Uterus (tissue), 4 donors: ENCODE measurements around the gene CTDP1. TPM values are rescaled to one million over a fixed set of nuclear protein-coding genes. Genes with fewer than 3 reads are reported as not detected.

Experiments used
- DNase-seq, 2 donors: peaks; one replicate each; pipeline ENCODE4 v3.0.0-alpha.2; 2019 to 2020
- H3K27ac ChIP-seq, 2 donors: fragments of 200-600 bp; sonication (generic); 1 replicate in 1 of 2; 2 replicates in 1 of 2; pipeline ENCODE4 v1.5.1; 2016 to 2018
- H3K27me3 ChIP-seq, 2 donors: fragments of 200-600 bp; sonication (generic); one replicate each; pipeline ENCODE4 v1.5.1; 2018 to 2019; ENCODE audit warnings: control low read depth in 1 of 2
- H3K36me3 ChIP-seq, 2 donors: fragments of 200-600 bp; sonication (generic); one replicate each; pipeline ENCODE4 v1.5.1; 2019; ENCODE audit warnings: control low read depth in 1 of 2
- H3K4me1 ChIP-seq, 2 donors: fragments of 200-600 bp; sonication (generic); one replicate each; pipeline ENCODE4 v1.5.1; 2018 to 2019; ENCODE audit warnings: control low read depth in 1 of 2
- H3K4me3 ChIP-seq, 2 donors: fragments of 200-600 bp; sonication (generic); 1 replicate in 1 of 2; 2 replicates in 1 of 2; pipeline ENCODE4 v1.5.1; 2018 to 2019; ENCODE audit warnings: mild to moderate bottlenecking in 1 of 2
- H3K9me3 ChIP-seq, 2 donors: fragments of 200-600 bp; sonication (generic); one replicate each; pipeline ENCODE4 v1.5.1; 2019; ENCODE audit warnings: control low read depth in 1 of 2
- POLR2A ChIP-seq, 2 donors: fragments of 450-650 bp; IDR thresholded peaks; one replicate each; pipeline ENCODE4 v1.6.1; 2016; ENCODE audit warnings: antibody characterized with exemption in 2 of 2, mild to moderate bottlenecking in 1 of 2, moderate library complexity in 1 of 2
- intact Hi-C: fragments of 100-400 bp; cut with DNase I; formaldehyde crosslinking; loops from one replicate; pipeline ENCODE4 v1.15.1; 2023; ENCODE audit warnings: low total_unique reads
- total RNA-seq, 4 donors: library from RNA; depleted of rRNA in 3 of 4; stranded (reverse); fragments of >200 nt in 3 of 4; gene quantifications; one replicate each; pipeline versions ENCODE4 v1.1.0 to v1.2.4, GENCODE V29; 2014 to 2023
- TF ChIP-seq, protein P1 (sequence below), 4 experiments: fragments of 200-600 bp in 2 of 4; fragments of 450-650 bp in 2 of 4; sonication (generic) in 2 of 4; IDR thresholded peaks; one replicate each; pipeline ENCODE4 v1.5.1; 2016 to 2019; ENCODE audit warnings: antibody characterized with exemption in 4 of 4, mild to moderate bottlenecking in 2 of 4, moderate library complexity in 1 of 4
- donor health status: DM: yes; HTN: yes; CAD: no.

CTDP1 gene
- total RNA-seq, 4 donors from 2014 or later = 6.2 to 22.5 (median 20.4) TPM

DNA sequence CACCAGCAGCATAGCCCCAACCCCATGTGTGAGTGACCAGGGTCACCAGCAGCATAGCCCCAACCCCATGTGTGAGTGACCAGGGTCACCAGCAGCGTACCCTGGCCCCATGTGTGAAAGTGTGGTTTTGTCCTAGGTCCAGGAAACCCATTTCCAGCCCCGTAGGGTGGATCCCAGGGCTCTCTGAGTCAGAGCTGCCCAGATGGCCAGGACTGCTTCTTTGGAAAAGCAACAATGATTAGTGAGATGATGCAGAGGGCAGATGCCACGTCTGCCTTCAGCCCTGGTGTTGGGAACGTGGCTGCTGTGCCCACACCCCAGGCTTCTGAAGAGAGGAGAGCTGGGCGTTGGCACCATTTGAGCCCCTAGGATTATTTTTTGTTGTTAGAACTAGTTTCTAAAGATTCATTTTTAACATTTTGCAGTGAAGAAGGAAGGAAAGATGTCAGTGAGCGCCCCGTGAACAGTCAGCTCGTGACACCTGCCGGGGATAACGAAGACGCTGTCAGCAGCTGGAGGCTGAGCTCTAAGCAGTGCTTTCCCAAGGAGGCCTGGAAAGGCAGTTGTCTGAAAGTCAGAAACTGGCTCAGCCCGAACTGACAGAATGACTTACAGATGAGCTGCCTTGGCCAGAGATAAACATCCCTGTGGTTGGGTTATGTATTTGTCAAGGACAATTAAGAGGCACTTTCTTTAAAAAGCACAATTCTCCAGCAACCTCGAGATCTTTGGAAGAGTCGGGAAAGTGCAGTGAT lies 86.1 kb downstream of the CTDP1 start:
- Histone ChIP-seq H3K27ac (no peak overlapping the region), H3K9me3 (peaks cover 0 to 8% of the 10 kb centered on the region in 2 donors), H3K36me3 (no peaks in the 10 kb centered on the region), H3K27me3 (no peaks in the 10 kb centered on the region), H3K4me1 (no peaks in the 10 kb centered on the region), H3K4me3 (no peak overlapping the region)
- no peak for TF ChIP-seq POLR2A (IDR thresholded peaks at IDR 0.05)
- TF ChIP-seq, protein P1, sequence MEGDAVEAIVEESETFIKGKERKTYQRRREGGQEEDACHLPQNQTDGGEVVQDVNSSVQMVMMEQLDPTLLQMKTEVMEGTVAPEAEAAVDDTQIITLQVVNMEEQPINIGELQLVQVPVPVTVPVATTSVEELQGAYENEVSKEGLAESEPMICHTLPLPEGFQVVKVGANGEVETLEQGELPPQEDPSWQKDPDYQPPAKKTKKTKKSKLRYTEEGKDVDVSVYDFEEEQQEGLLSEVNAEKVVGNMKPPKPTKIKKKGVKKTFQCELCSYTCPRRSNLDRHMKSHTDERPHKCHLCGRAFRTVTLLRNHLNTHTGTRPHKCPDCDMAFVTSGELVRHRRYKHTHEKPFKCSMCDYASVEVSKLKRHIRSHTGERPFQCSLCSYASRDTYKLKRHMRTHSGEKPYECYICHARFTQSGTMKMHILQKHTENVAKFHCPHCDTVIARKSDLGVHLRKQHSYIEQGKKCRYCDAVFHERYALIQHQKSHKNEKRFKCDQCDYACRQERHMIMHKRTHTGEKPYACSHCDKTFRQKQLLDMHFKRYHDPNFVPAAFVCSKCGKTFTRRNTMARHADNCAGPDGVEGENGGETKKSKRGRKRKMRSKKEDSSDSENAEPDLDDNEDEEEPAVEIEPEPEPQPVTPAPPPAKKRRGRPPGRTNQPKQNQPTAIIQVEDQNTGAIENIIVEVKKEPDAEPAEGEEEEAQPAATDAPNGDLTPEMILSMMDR (IDR thresholded peaks at IDR 0.05) = no peak
- no peak for DNase-seq
- intact Hi-C loops = no loop called here

DNA sequence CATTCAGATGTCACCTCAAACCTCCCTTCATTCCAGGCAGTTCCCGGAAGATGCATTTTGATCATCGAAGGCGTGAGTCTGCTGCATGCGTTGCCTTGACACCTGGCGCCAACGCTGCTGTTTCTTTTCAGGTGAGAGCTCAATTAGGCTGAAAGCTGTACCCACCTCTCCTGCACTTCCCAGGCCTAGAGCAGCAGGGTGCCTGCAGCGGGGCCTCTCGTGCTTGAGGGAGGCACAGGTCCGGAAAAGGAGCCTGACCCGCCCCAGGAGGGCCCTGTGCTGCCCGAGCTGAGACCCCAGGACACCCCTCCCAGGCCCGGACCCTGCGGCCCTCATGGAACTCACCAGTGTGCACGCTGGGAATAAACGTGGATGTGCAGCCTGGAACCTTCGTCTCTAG lies 86.7 kb downstream of the CTDP1 start:
- H3K9me3 ChIP-seq = peaks cover 0 to 8% of the 10 kb centered on the region in 2 donors

DNA sequence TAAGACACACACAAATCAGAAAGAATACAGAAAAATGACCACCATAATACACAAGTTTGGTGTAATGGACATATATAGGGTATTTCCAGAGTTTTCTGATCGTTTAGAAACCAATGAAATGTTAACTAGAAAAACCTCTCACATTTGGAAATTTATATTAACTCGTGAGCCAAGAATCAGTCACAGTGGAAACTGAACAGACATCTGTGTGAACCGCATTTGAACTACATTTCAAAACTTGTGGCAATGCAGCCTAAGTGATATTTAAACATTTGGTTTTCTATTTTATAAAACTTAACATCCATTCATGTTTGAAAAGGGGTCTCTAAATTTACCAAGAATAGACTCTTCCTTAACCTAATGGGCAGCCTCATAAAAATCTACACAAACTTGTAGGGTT lies 89.1 kb downstream of the CTDP1 start:
- Histone ChIP-seq H3K4me3 (no peak overlapping the region), H3K4me1 (no peaks in the 10 kb centered on the region), H3K36me3 (no peaks in the 10 kb centered on the region), H3K27ac (no peak overlapping the region), H3K27me3 (peaks cover 0 to 4% of the 10 kb centered on the region in 2 donors), H3K9me3 (peaks cover 0 to 8% of the 10 kb centered on the region in 2 donors)
- no peak for DNase-seq
- TF ChIP-seq, protein P1 (IDR thresholded peaks at IDR 0.05) = no peak
- no peak for TF ChIP-seq POLR2A (IDR thresholded peaks at IDR 0.05)
- intact Hi-C loops = no loop called here

More for the DNA sequence above, 86.7 kb downstream of the CTDP1 start:
- Histone ChIP-seq H3K27me3 (no peaks in the 10 kb centered on the region), H3K27ac (no peak overlapping the region), H3K4me1 (no peaks in the 10 kb centered on the region), H3K36me3 (no peaks in the 10 kb centered on the region), H3K4me3 (no peak overlapping the region)
- intact Hi-C loops = no loop called here
- TF ChIP-seq POLR2A (IDR thresholded peaks at IDR 0.05) = no peak
- TF ChIP-seq, protein P1 (IDR thresholded peaks at IDR 0.05) = no peak
- DNase-seq = no peak

DNA sequence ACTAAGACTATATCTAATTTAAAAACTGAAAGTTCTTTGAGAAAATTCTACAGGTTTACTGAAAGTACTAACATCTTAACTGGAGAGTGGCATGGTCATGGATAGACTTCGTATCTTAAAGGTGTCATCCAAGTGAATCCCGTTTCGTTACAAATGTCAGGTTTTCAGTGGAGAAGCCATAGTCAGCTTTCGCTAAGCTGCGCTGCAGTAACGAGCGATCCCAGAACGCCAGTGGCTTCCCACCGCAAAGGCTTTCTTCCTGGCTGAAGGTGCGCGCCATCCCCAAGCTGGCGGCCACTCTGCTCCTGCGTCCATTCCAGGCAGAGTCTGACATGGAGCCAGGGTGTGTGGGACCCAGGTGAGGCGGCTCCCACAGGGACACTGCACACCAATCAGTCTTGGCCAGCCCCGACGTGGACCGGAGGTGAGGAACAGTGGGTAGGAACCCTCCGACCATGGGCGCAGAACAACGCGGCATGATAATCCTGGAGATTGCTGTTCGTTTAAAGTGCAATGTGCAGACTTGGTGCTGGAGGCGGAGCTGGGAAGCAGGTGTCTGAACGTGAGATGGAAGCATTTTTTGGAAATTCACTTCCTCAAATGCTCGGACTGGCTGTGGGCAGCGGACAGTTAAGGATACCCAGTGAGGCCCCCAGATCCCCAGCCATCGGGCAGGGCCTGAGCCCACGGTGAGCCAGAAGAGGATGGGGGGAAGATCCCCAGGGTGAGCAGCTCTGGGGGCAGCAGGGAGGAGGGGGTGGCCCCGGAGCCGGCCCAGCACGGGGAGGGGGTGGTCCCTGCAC lies 90.3 kb downstream of the CTDP1 start:
- peaks cover 0 to 8% of the 10 kb centered on the region in 2 donors for H3K9me3 ChIP-seq
- H3K4me3 ChIP-seq = no peak overlapping the region
- no peak for DNase-seq
- H3K27ac ChIP-seq = no peak overlapping the region
- H3K36me3 ChIP-seq = no peaks in the 10 kb centered on the region
- no peaks in the 10 kb centered on the region for H3K4me1 ChIP-seq
- TF ChIP-seq POLR2A (IDR thresholded peaks at IDR 0.05) = no peak
- TF ChIP-seq, protein P1 (IDR thresholded peaks at IDR 0.05) = no peak
- intact Hi-C loops = no loop called here
- peaks cover 0 to 4% of the 10 kb centered on the region in 2 donors for H3K27me3 ChIP-seq

DNA sequence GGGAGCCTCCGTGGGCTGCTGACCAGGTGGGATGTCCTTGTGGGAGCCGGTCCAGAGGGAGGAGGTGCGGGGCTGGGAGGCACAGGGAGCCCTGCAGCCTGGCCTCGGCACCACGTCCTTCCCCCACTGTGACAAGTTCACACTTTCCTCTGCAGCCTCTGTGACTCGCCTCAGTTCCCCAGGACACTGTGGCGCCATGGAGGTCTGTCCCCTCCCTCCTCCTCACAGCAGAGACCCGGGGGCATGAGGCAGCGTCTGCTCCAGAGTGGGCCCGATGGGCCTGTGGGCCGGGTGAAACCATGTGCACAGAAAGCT lies 90.9 kb downstream of the CTDP1 start:
- no peak for TF ChIP-seq POLR2A (IDR thresholded peaks at IDR 0.05)
- TF ChIP-seq, protein P1 (IDR thresholded peaks at IDR 0.05) = no peak
- DNase-seq = no peak

More for the DNA sequence above, 90.9 kb downstream of the CTDP1 start:
- H3K4me3 ChIP-seq = no peak overlapping the region
- no peak overlapping the region for H3K27ac ChIP-seq
- intact Hi-C loops = no loop called here
- H3K4me1 ChIP-seq = no peaks in the 10 kb centered on the region
- H3K36me3 ChIP-seq = no peaks in the 10 kb centered on the region
- peaks cover 0 to 4% of the 10 kb centered on the region in 2 donors for H3K27me3 ChIP-seq
- H3K9me3 ChIP-seq = peaks cover 0 to 8% of the 10 kb centered on the region in 2 donors
